Measurements from ENCODE around the gene EFNB2. TPM values are rescaled to one million over a fixed set of nuclear protein-coding genes. Genes with fewer than 3 reads are reported as not detected.

The EFNB2 gene
- total and polyA plus RNA-seq, 9 of the 15 experiments (the other 6 are each of a cell fraction or from before 2014, with no cell fraction given) = 0.01 to 0.29 (median 0.18) TPM

DNA sequence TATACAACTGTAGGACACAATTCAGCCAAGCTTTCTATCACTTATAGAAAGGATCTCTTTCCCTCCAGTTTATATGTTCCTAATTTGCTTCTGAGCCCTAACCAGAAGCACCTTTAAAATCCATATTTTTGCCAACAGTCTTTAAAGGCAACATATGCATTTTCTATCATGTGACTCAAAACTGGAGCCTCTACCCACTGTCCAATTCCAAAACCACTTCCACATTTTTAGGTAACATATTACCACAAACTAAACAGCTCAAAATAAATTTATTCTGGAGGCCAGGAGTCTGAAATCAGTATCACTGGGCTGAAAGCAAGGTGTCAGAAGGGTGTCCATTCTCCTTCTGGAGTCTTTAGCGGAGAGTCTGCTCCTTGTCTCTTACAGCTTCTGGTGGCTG, 15.9 kb upstream of the EFNB2 start (continued):
- TF ChIP-seq, protein P1, sequence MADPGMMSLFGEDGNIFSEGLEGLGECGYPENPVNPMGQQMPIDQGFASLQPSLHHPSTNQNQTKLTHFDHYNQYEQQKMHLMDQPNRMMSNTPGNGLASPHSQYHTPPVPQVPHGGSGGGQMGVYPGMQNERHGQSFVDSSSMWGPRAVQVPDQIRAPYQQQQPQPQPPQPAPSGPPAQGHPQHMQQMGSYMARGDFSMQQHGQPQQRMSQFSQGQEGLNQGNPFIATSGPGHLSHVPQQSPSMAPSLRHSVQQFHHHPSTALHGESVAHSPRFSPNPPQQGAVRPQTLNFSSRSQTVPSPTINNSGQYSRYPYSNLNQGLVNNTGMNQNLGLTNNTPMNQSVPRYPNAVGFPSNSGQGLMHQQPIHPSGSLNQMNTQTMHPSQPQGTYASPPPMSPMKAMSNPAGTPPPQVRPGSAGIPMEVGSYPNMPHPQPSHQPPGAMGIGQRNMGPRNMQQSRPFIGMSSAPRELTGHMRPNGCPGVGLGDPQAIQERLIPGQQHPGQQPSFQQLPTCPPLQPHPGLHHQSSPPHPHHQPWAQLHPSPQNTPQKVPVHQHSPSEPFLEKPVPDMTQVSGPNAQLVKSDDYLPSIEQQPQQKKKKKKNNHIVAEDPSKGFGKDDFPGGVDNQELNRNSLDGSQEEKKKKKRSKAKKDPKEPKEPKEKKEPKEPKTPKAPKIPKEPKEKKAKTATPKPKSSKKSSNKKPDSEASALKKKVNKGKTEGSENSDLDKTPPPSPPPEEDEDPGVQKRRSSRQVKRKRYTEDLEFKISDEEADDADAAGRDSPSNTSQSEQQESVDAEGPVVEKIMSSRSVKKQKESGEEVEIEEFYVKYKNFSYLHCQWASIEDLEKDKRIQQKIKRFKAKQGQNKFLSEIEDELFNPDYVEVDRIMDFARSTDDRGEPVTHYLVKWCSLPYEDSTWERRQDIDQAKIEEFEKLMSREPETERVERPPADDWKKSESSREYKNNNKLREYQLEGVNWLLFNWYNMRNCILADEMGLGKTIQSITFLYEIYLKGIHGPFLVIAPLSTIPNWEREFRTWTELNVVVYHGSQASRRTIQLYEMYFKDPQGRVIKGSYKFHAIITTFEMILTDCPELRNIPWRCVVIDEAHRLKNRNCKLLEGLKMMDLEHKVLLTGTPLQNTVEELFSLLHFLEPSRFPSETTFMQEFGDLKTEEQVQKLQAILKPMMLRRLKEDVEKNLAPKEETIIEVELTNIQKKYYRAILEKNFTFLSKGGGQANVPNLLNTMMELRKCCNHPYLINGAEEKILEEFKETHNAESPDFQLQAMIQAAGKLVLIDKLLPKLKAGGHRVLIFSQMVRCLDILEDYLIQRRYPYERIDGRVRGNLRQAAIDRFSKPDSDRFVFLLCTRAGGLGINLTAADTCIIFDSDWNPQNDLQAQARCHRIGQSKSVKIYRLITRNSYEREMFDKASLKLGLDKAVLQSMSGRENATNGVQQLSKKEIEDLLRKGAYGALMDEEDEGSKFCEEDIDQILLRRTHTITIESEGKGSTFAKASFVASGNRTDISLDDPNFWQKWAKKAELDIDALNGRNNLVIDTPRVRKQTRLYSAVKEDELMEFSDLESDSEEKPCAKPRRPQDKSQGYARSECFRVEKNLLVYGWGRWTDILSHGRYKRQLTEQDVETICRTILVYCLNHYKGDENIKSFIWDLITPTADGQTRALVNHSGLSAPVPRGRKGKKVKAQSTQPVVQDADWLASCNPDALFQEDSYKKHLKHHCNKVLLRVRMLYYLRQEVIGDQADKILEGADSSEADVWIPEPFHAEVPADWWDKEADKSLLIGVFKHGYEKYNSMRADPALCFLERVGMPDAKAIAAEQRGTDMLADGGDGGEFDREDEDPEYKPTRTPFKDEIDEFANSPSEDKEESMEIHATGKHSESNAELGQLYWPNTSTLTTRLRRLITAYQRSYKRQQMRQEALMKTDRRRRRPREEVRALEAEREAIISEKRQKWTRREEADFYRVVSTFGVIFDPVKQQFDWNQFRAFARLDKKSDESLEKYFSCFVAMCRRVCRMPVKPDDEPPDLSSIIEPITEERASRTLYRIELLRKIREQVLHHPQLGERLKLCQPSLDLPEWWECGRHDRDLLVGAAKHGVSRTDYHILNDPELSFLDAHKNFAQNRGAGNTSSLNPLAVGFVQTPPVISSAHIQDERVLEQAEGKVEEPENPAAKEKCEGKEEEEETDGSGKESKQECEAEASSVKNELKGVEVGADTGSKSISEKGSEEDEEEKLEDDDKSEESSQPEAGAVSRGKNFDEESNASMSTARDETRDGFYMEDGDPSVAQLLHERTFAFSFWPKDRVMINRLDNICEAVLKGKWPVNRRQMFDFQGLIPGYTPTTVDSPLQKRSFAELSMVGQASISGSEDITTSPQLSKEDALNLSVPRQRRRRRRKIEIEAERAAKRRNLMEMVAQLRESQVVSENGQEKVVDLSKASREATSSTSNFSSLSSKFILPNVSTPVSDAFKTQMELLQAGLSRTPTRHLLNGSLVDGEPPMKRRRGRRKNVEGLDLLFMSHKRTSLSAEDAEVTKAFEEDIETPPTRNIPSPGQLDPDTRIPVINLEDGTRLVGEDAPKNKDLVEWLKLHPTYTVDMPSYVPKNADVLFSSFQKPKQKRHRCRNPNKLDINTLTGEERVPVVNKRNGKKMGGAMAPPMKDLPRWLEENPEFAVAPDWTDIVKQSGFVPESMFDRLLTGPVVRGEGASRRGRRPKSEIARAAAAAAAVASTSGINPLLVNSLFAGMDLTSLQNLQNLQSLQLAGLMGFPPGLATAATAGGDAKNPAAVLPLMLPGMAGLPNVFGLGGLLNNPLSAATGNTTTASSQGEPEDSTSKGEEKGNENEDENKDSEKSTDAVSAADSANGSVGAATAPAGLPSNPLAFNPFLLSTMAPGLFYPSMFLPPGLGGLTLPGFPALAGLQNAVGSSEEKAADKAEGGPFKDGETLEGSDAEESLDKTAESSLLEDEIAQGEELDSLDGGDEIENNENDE (IDR thresholded peaks at IDR 0.05; ENCODE audit: low read depth, low read length) = no peak
- no peak for TF ChIP-seq KAT8 (IDR thresholded peaks at IDR 0.05; ENCODE audit: low read depth)

Measured in K562 (cell line).